Left renal cortex interstitium (tissue), 4 donors: ENCODE measurements around the gene DCK. TPM values are rescaled to one million over a fixed set of nuclear protein-coding genes. Genes with fewer than 3 reads are reported as not detected.
"Not testable (repeated sequence)": the region's sequence is repeated elsewhere in the genome, so short reads cannot be mapped to it uniquely, and the experiment has no call there.

Experiments used
- DNase-seq, 4 donors: peaks; one replicate each; pipeline ENCODE4 v3.0.0-alpha.2; 2013; ENCODE audit warnings: low read depth in 4 of 4, low spot score in 2 of 4, missing footprints in 1 of 4
- polyA plus RNA-seq, 4 donors: library from polyadenylated mRNA; unstranded; fragments of 120-200 nt; gene quantifications; one replicate each; pipeline ENCODE4 v1.2.1, GENCODE V29; 2013; ENCODE audit not compliant: insufficient read length in 4 of 4

Gene DCK
- polyA plus RNA-seq, 4 donors, result 27.9 to 45.2 (median 37.9) TPM

DNA sequence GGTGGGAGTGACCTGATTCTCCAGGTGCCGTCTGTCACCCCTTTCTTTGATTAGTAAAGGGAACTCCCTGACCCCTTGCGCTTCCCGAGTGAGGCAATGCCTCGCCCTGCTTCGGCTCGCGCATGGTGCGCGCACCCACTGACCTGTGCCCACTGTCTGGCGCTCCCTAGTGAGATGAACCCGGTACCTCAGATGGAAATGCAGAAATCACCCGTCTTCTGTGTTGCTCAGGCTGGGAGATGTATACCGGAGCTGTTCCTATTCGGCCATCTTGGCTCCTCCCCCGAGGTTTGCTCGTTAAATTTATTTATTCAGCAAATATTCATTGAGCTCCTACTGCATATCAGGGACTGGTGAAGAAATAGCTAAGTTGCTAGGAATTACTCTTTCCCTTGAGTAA lies 66.1 kb downstream of the DCK start:
- not testable (repeated sequence) for DNase-seq

DNA sequence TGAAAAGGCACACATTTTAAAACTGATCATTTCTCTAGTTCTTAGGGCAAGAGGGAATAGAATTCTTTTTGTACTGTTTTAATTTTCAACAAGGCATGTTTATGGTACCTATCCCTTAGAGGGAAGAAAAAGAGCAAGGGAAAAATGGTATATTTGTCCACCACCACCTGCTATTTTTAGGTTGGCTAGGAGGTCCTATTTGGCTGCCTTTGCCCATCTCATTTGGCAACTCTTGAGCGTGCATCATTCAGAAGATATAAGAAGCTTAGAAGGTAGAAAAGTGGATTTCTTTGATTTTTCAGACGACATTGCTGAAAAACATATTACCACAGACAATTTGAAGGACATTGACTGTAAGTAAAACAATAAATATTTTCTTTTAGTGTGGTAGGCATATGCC lies 69.0 kb downstream of the DCK start:
- DNase-seq, result no peak

DNA sequence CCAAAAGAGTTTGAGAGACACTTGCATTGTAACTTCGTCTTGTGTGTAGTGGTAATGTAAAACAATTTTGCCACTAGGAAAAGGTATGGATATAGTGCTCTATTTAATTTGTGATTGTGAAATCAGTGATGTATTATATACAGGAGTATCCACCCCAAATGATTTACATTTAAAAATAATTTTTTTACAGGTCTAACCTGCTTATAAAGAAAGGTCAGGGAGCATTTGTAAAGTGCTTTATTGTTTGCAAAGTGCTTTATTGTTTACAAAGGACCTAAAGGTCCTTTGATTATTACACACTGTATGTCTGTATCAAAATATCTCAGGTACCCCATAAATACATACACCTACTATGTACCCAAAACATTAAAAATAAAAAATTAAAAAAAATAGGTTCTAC lies 70.3 kb downstream of the DCK start:
- no peak for DNase-seq

GRCh38 chr4:71064521-71064920 lies 71.1 kb downstream of the DCK start:
- DNase-seq, result no peak

DNA sequence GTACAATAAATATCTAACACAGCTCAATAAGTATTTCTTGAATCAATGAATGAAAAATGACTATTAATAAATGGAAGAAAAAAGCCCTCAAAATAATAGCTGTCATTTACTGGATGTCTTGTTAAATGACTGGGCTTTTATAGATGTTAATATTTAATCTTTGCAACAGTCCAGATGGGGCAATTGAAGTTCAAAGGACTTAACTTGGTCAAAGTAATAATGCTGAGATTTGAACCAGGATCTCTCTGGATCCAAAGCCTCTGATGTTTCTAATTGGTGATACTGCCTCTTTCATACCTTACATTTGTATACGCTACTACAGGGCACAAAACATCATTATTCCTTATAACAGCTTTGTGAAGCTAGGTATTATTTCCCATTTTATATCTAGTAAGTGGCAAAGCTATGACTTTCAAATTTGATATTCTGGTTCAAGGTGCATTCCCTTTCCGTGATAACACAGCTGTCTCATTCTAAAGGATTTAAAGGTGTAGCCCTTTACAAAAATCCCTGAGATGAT lies 72.6 kb downstream of the DCK start:
- DNase-seq, result no peak

DNA sequence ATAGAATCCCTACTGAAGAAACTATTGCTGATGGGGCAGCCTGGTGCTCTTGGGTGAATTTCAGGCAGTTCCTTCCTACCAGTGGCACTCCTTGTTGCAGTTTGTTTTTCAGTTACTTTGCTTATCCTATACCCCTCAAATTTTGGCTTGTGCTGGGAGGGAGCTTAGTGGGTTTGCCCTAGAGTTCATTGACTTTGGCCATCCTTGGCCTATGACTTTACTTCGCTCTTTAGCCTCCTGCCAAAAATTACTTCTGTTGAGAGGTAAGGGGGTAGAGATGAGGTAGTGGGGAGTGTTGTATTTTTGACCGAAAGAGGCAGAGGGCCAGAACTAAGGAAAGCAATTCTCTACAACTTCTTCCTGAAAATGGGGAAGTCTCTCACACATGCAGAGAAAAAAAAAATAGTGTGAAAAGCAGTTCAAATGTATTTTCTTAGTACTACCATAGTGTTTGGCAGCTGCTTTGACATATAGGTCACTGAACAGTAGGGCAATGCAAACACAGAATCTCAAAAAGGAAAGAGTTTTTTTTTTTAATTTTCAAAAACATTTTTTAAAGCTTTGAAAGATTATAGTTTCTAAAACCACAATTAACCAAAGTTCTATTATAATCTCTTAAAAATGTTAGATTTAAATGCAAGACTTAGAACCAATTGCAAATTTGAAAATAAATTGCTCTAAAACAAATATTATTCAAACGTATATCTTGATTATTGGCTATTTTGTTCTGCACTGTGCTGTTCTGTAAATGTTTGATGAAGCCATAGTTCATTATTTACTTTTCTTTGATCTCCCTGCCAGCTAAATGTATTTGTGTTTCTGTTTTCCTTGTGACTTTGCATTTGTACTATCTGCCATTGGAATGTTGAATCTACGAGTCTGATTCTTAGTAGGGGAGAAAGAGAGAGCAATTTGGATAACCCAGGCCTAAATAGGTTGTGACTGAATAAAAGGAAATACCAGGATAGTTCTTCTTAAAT lies 73.6 kb downstream of the DCK start:
- no peak for DNase-seq

DNA sequence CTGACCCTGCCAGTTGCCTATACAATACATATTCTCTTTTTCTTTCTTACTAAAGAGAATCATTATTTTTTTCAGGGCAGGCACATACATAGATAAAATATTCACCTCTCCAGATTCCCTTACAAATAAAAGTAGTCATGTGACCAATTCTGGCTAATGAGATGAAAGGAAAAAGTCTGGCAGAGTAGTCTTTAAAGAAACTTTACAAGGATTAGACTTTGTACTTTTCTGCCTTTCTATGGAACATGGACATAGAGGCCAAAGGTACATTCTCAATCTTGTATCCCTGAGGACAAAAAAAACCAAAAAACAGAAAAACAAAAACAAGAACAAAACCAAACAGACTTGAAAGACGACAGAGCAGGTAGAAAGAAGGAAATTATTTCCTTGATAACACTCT lies 75.6 kb downstream of the DCK start:
- no peak for DNase-seq

DNA sequence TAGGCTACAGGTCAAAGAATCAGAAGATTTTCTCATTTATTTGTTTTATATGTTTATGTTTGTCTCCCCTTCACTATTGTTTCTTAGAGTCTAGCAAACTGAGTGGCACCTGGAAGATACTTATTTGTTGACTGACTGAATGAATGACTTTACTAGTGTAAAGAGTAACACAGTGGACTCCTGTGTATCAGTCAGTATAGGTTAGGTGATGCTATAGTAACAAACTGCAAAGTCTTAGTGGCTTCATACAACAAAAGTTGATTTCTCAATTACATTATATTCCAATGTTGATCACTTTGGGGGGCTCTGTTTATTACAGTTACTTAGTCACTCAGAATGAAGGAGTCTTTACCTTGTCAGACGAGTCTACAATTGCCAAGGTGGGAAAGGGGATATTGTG lies 76.6 kb downstream of the DCK start:
- DNase-seq, result no peak

DNA sequence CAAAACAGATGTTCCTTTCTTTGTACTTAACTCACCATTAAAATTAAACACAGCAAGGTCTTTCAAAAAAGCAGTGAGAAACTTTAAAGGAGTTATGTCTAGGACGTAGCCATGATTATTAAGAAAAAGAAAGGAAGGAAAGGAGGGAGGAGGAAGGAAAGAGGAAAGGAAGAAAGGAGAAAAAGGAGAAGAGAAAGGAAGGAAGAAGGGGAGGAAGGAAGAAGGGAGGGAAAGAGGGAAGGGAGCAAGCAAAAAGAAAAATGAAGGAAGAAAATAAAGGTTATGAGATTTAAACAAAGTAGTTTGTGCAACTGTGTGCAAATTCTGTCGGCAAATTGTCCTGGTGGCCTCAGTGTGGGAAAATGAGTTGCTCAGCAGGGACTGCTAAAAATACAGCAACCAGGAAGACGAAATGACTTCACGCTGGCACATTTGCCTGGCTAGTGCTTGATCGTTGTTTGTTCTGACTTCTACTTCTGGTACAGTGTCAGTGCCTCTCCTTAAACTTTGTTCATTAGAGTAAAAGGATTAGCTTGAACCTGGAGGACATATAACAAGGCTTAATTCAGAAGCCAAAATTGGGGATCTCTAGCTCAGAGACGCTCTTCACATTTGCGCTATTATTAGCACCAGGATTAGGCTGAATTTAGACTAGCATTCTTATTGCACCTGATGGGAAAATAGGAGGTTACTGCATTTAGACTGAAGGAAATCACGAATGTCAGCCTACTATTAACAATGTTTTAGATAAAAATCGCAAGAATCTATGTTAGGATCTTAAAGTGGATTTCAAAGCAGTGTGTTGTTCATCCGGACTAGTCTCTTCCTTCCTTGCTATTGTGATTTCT lies 81.2 kb downstream of the DCK start:
- DNase-seq, result no peak

Other genes with a start within 250 kb of the DCK start
- gene GRSF1, start 153.8 kb upstream of the DCK start, polyA plus RNA-seq, result 100 to 1,000 TPM; 108 to 139 (median 126) TPM
- 10 to 100 TPM; 35.0 to 62.7 (median 38.5) TPM for gene MOB1B, start 91.3 kb upstream of the DCK start, polyA plus RNA-seq